Measurements from ENCODE around the gene ZNF692. TPM values are rescaled to one million over a fixed set of nuclear protein-coding genes. Genes with fewer than 3 reads are reported as not detected.

The ZNF692 gene
- total and polyA plus RNA-seq, 4 donors: 7.8 to 16.3 (median 10.4) TPM

- H3K9ac ChIP-seq (ENCODE audit: low read depth in 1 of 2, low read length in 2 of 2): no peak overlapping the region
- H3K27me3 ChIP-seq (ENCODE audit: control insufficient read depth in 4 of 4, insufficient read depth in 4 of 4, low read length in 3 of 4): no peaks in the 10 kb centered on the region
- peaks cover 4 to 12% (median 7%) of the 10 kb centered on the region in 4 donors for H3K4me1 ChIP-seq (ENCODE audit: control insufficient read depth in 4 of 4, insufficient read depth in 4 of 4, low read length in 3 of 4)
- H3K36me3 ChIP-seq (ENCODE audit: control insufficient read depth in 4 of 4, insufficient read depth in 3 of 4, low read depth in 1 of 4, low read length in 3 of 4): peaks cover 0 to 19% (median 7%) of the 10 kb centered on the region in 4 donors
- 82% methylated on average over 8 of the region's 8 CpGs for WGBS
- no peak overlapping the region for H3K27ac ChIP-seq (ENCODE audit: low read depth in 1 of 2, low read length in 2 of 2)
- no peak for DNase-seq (ENCODE audit: low spot score)
- H3K9me3 ChIP-seq (ENCODE audit: control insufficient read depth in 4 of 4, low read length in 3 of 4): no peaks in the 10 kb centered on the region
- H3K4me3 ChIP-seq (ENCODE audit: low read depth in 1 of 3, low read length in 3 of 3): no peak overlapping the region
- TF ChIP-seq GABPA (IDR thresholded peaks at IDR 0.05 in 1 of 2, conservative IDR thresholded peaks at IDR 0.05 in 1 of 2): no peak
- no peak for TF ChIP-seq RXRA (IDR thresholded peaks at IDR 0.05)
- no peak for TF ChIP-seq FOXA1 (IDR thresholded peaks at IDR 0.05)
- TF ChIP-seq TAF1 (conservative IDR thresholded peaks at IDR 0.05): no peak
- no peak for TF ChIP-seq NR2F2 (IDR thresholded peaks at IDR 0.05)
- no peak for TF ChIP-seq ZBTB33 (IDR thresholded peaks at IDR 0.05)
- no peak for TF ChIP-seq FOXA2 (IDR thresholded peaks at IDR 0.05)
- no peak for TF ChIP-seq RAD21 (IDR thresholded peaks at IDR 0.05)
- TF ChIP-seq, protein P1, sequence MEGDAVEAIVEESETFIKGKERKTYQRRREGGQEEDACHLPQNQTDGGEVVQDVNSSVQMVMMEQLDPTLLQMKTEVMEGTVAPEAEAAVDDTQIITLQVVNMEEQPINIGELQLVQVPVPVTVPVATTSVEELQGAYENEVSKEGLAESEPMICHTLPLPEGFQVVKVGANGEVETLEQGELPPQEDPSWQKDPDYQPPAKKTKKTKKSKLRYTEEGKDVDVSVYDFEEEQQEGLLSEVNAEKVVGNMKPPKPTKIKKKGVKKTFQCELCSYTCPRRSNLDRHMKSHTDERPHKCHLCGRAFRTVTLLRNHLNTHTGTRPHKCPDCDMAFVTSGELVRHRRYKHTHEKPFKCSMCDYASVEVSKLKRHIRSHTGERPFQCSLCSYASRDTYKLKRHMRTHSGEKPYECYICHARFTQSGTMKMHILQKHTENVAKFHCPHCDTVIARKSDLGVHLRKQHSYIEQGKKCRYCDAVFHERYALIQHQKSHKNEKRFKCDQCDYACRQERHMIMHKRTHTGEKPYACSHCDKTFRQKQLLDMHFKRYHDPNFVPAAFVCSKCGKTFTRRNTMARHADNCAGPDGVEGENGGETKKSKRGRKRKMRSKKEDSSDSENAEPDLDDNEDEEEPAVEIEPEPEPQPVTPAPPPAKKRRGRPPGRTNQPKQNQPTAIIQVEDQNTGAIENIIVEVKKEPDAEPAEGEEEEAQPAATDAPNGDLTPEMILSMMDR (IDR thresholded peaks at IDR 0.05; ENCODE audit: low read depth, low read length, missing input control): no peak
- TF ChIP-seq, protein P2, sequence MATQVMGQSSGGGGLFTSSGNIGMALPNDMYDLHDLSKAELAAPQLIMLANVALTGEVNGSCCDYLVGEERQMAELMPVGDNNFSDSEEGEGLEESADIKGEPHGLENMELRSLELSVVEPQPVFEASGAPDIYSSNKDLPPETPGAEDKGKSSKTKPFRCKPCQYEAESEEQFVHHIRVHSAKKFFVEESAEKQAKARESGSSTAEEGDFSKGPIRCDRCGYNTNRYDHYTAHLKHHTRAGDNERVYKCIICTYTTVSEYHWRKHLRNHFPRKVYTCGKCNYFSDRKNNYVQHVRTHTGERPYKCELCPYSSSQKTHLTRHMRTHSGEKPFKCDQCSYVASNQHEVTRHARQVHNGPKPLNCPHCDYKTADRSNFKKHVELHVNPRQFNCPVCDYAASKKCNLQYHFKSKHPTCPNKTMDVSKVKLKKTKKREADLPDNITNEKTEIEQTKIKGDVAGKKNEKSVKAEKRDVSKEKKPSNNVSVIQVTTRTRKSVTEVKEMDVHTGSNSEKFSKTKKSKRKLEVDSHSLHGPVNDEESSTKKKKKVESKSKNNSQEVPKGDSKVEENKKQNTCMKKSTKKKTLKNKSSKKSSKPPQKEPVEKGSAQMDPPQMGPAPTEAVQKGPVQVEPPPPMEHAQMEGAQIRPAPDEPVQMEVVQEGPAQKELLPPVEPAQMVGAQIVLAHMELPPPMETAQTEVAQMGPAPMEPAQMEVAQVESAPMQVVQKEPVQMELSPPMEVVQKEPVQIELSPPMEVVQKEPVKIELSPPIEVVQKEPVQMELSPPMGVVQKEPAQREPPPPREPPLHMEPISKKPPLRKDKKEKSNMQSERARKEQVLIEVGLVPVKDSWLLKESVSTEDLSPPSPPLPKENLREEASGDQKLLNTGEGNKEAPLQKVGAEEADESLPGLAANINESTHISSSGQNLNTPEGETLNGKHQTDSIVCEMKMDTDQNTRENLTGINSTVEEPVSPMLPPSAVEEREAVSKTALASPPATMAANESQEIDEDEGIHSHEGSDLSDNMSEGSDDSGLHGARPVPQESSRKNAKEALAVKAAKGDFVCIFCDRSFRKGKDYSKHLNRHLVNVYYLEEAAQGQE (IDR thresholded peaks at IDR 0.05): no peak
- TF ChIP-seq JUND (IDR thresholded peaks at IDR 0.05): no peak
- TF ChIP-seq ATF3 (IDR thresholded peaks at IDR 0.05): no peak
- TF ChIP-seq EGR1 (IDR thresholded peaks at IDR 0.05; ENCODE audit: low read depth in 2 of 2): no peak
- no peak for TF ChIP-seq SP1 (IDR thresholded peaks at IDR 0.05)
- no peak for TF ChIP-seq MAX (IDR thresholded peaks at IDR 0.05)
- no peak for TF ChIP-seq HNF4G (IDR thresholded peaks at IDR 0.05)
These were observed 5.1 kb downstream of the ZNF692 start for GRCh38 chr1:248853663-248854375.
